Central memory CD8-positive, alpha-beta T cell (primary cell): Measurements from ENCODE around the gene FSTL4.

Experiments used
- ATAC-seq: fragments of 150-1000 bp; cut with Tn5 transposase; replicated peaks from 2 replicates; pipeline ENCODE4 v1.10.0; 2022; ENCODE audit warnings: mild to moderate bottlenecking, moderate FRiP score, moderate number of reproducible peaks; ENCODE audit not compliant: poor library complexity, severe bottlenecking; ENCODE audit errors: extremely low read depth
- DNase-seq, 2 donors: peaks; one replicate each; pipeline ENCODE4 v3.0.0; 2021; ENCODE audit warnings: low spot score in 2 of 2
- H3K27ac Mint-ChIP-seq: one replicate; pipeline ENCODE4 v1.8.0; 2022; ENCODE audit warnings: low read depth, mild to moderate bottlenecking, moderate library complexity, mixed read lengths
- H3K27me3 Mint-ChIP-seq: one replicate; pipeline ENCODE4 v1.8.0; 2022; ENCODE audit warnings: mixed read lengths
- H3K36me3 Mint-ChIP-seq: one replicate; pipeline ENCODE4 v1.8.0; 2022; ENCODE audit warnings: mild to moderate bottlenecking, moderate library complexity, mixed read lengths; ENCODE audit not compliant: insufficient read depth
- H3K4me1 Mint-ChIP-seq: one replicate; pipeline ENCODE4 v1.8.0; 2022; ENCODE audit warnings: mixed read lengths
- H3K4me3 Mint-ChIP-seq: one replicate; pipeline ENCODE4 v1.8.0; 2022; ENCODE audit warnings: mild to moderate bottlenecking, moderate library complexity, mixed read lengths
- H3K9me3 Mint-ChIP-seq: one replicate; pipeline ENCODE4 v1.8.0; 2022; ENCODE audit warnings: mixed read lengths

The FSTL4 gene

GRCh38 chr5:133392448-133392847 is 219.9 kb downstream of the FSTL4 start:
- no peak overlapping the region for H3K4me3 Mint-ChIP-seq
- no peak for ATAC-seq
- no peak overlapping the region for H3K27ac Mint-ChIP-seq

GRCh38 chr5:133391354-133392136 is 220.8 kb downstream of the FSTL4 start:
- no peaks in the 10 kb centered on the region for H3K9me3 Mint-ChIP-seq
- DNase-seq (peak in 1 of 2 donors; percentile 2), ATAC-seq (no peak)
- H3K4me3 Mint-ChIP-seq, result no peak overlapping the region
- peaks cover 50% of the 10 kb centered on the region for H3K27me3 Mint-ChIP-seq
- H3K4me1 Mint-ChIP-seq, result peaks cover 2% of the 10 kb centered on the region
- no peaks in the 10 kb centered on the region for H3K36me3 Mint-ChIP-seq
- no peak overlapping the region for H3K27ac Mint-ChIP-seq

More at GRCh38 chr5:133392448-133392847, 219.9 kb downstream of the FSTL4 start:
- H3K27me3 Mint-ChIP-seq, result peaks cover 50% of the 10 kb centered on the region
- H3K36me3 Mint-ChIP-seq, result no peaks in the 10 kb centered on the region
- peak in 1 of 2 donors; percentile 1 for DNase-seq
- no peaks in the 10 kb centered on the region for H3K9me3 Mint-ChIP-seq
- no peaks in the 10 kb centered on the region for H3K4me1 Mint-ChIP-seq

GRCh38 chr5:133390416-133391353 is 221.7 kb downstream of the FSTL4 start:
- DNase-seq (no peak), ATAC-seq (no peak)
- no peaks in the 10 kb centered on the region for H3K9me3 Mint-ChIP-seq
- H3K36me3 Mint-ChIP-seq, result no peaks in the 10 kb centered on the region
- peaks cover 53% of the 10 kb centered on the region for H3K27me3 Mint-ChIP-seq
- H3K27ac Mint-ChIP-seq, result no peak overlapping the region
- peaks cover 6% of the 10 kb centered on the region for H3K4me1 Mint-ChIP-seq
- no peak overlapping the region for H3K4me3 Mint-ChIP-seq

GRCh38 chr5:133389066-133389590 is 223.2 kb downstream of the FSTL4 start:
- Mint-ChIP-seq H3K9me3 (no peaks in the 10 kb centered on the region), H3K27ac (no peak overlapping the region), H3K4me3 (no peak overlapping the region), H3K4me1 (peaks cover 6% of the 10 kb centered on the region), H3K27me3 (peaks cover 68% of the 10 kb centered on the region), H3K36me3 (no peaks in the 10 kb centered on the region)
- ATAC-seq (no peak), DNase-seq (no peak)

- H3K36me3 Mint-ChIP-seq, result no peaks in the 10 kb centered on the region
- no peak overlapping the region for H3K27ac Mint-ChIP-seq
- no peaks in the 10 kb centered on the region for H3K9me3 Mint-ChIP-seq
- ATAC-seq, result no peak
- H3K27me3 Mint-ChIP-seq, result peaks cover 76% of the 10 kb centered on the region
- peaks cover 6% of the 10 kb centered on the region for H3K4me1 Mint-ChIP-seq
- no peak overlapping the region for H3K4me3 Mint-ChIP-seq
- no peak for DNase-seq
These were observed 224.7 kb downstream of the FSTL4 start for GRCh38 chr5:133387621-133388020.

- H3K4me3 Mint-ChIP-seq, result no peak overlapping the region
- no peaks in the 10 kb centered on the region for H3K36me3 Mint-ChIP-seq
- H3K9me3 Mint-ChIP-seq, result no peaks in the 10 kb centered on the region
- H3K4me1 Mint-ChIP-seq, result peaks cover 6% of the 10 kb centered on the region
- peaks cover 71% of the 10 kb centered on the region for H3K27me3 Mint-ChIP-seq
- H3K27ac Mint-ChIP-seq, result no peak overlapping the region
- ATAC-seq (no peak), DNase-seq (no peak)
These were observed 225.2 kb downstream of the FSTL4 start for GRCh38 chr5:133387091-133387490.

- ATAC-seq (peak; percentile 43), DNase-seq (no peak)
- Mint-ChIP-seq H3K27ac (no peak overlapping the region), H3K36me3 (no peaks in the 10 kb centered on the region), H3K9me3 (no peaks in the 10 kb centered on the region), H3K4me1 (peaks cover 6% of the 10 kb centered on the region), H3K4me3 (no peak overlapping the region), H3K27me3 (peaks cover 67% of the 10 kb centered on the region)
These were observed 225.7 kb downstream of the FSTL4 start for GRCh38 chr5:133386662-133387061.

GRCh38 chr5:133385346-133385745 is 227.0 kb downstream of the FSTL4 start:
- Mint-ChIP-seq H3K4me3 (no peak overlapping the region), H3K4me1 (peaks cover 6% of the 10 kb centered on the region), H3K27me3 (peaks cover 53% of the 10 kb centered on the region), H3K36me3 (no peaks in the 10 kb centered on the region), H3K9me3 (no peaks in the 10 kb centered on the region), H3K27ac (no peak overlapping the region)
- no peak for DNase-seq
- no peak for ATAC-seq

- ATAC-seq (no peak), DNase-seq (no peak)
- no peak overlapping the region for H3K4me3 Mint-ChIP-seq
- H3K27me3 Mint-ChIP-seq, result peaks cover 49% of the 10 kb centered on the region
- H3K36me3 Mint-ChIP-seq, result no peaks in the 10 kb centered on the region
- peaks cover 6% of the 10 kb centered on the region for H3K4me1 Mint-ChIP-seq
- no peaks in the 10 kb centered on the region for H3K9me3 Mint-ChIP-seq
- H3K27ac Mint-ChIP-seq, result no peak overlapping the region
These were observed 227.4 kb downstream of the FSTL4 start for GRCh38 chr5:133384903-133385302.

- Mint-ChIP-seq H3K36me3 (no peaks in the 10 kb centered on the region), H3K27me3 (peaks cover 47% of the 10 kb centered on the region), H3K27ac (no peak overlapping the region), H3K9me3 (no peaks in the 10 kb centered on the region), H3K4me1 (peaks cover 6% of the 10 kb centered on the region), H3K4me3 (no peak overlapping the region)
- no peak for DNase-seq
- no peak for ATAC-seq
These were observed 228.1 kb downstream of the FSTL4 start for GRCh38 chr5:133384120-133384855.

- H3K4me1 Mint-ChIP-seq, result peaks cover 6% of the 10 kb centered on the region
- peaks cover 47% of the 10 kb centered on the region for H3K27me3 Mint-ChIP-seq
- H3K27ac Mint-ChIP-seq, result no peak overlapping the region
- no peak for ATAC-seq
- no peak overlapping the region for H3K4me3 Mint-ChIP-seq
- no peak for DNase-seq
- no peaks in the 10 kb centered on the region for H3K9me3 Mint-ChIP-seq
- H3K36me3 Mint-ChIP-seq, result no peaks in the 10 kb centered on the region
These were observed 228.8 kb downstream of the FSTL4 start for GRCh38 chr5:133383580-133383939.
